ENCODE results near the gene PHTF2.

- TF ChIP-seq CTCF (IDR thresholded peaks at IDR 0.05; ENCODE audit: low read depth, low read length) (no peak), MYC (IDR thresholded peaks at IDR 0.05; ENCODE audit: low read depth, low read length) (no peak), POLR2A (IDR thresholded peaks at IDR 0.05; ENCODE audit: extremely low read depth, insufficient read length) (no peak), MAX (IDR thresholded peaks at IDR 0.05; ENCODE audit: low read depth, low read length) (no peak)
These were observed 113.7 kb downstream of the PHTF2 start for GRCh38 chr7:77912293-77912692.

Measured in NB4 (cell line).